GM21423 (cell line): ENCODE data around the gene UBE2E2.

Experiments used
- ATAC-seq: cut with Tn5 transposase; IDR thresholded peaks from one replicate; pipeline ENCODE4 v1.9.1; 2021; ENCODE audit warnings: mild to moderate bottlenecking, moderate library complexity; ENCODE audit not compliant: unreplicated experiment

The UBE2E2 gene

GRCh38 chr3:23501201-23501802 is 298.2 kb downstream of the UBE2E2 start:
- no peak for ATAC-seq

GRCh38 chr3:23508464-23508863 is 305.3 kb downstream of the UBE2E2 start:
- ATAC-seq, result no peak

GRCh38 chr3:23518441-23518840 is 315.3 kb downstream of the UBE2E2 start:
- ATAC-seq, result no peak

GRCh38 chr3:23519314-23520208 is 316.4 kb downstream of the UBE2E2 start:
- peak; percentile 76 for ATAC-seq

GRCh38 chr3:23527326-23527725 is 324.2 kb downstream of the UBE2E2 start:
- ATAC-seq, result no peak

- no peak for ATAC-seq
Observed at GRCh38 chr3:23533596-23533995, 330.5 kb downstream of the UBE2E2 start.

GRCh38 chr3:23533996-23534395 is 330.9 kb downstream of the UBE2E2 start:
- ATAC-seq, result no peak

- ATAC-seq, result no peak
Observed at GRCh38 chr3:23537101-23537551, 334.0 kb downstream of the UBE2E2 start.

- no peak for ATAC-seq
Observed at GRCh38 chr3:23539185-23539584, 336.1 kb downstream of the UBE2E2 start.

- ATAC-seq, result no peak
Observed at GRCh38 chr3:23540600-23540999, 337.5 kb downstream of the UBE2E2 start.

- no peak for ATAC-seq
Observed at GRCh38 chr3:23542079-23542478, 339.0 kb downstream of the UBE2E2 start.

- no peak for ATAC-seq
Observed at GRCh38 chr3:23546181-23546580, 343.1 kb downstream of the UBE2E2 start.

- no peak for ATAC-seq
Observed at GRCh38 chr3:23547905-23548650, 345.0 kb downstream of the UBE2E2 start.

GRCh38 chr3:23548706-23549105 is 345.6 kb downstream of the UBE2E2 start:
- ATAC-seq, result no peak

GRCh38 chr3:23549148-23549910 is 346.2 kb downstream of the UBE2E2 start:
- no peak for ATAC-seq

GRCh38 chr3:23550402-23550801 is 347.3 kb downstream of the UBE2E2 start:
- peak; percentile 84 for ATAC-seq

- ATAC-seq, result no peak
Observed at GRCh38 chr3:23552506-23552905, 349.4 kb downstream of the UBE2E2 start.

- no peak for ATAC-seq
Observed at GRCh38 chr3:23553353-23553752, 350.2 kb downstream of the UBE2E2 start.

GRCh38 chr3:23565041-23565775 is 362.1 kb downstream of the UBE2E2 start:
- no peak for ATAC-seq

GRCh38 chr3:23566499-23566898 is 363.4 kb downstream of the UBE2E2 start:
- no peak for ATAC-seq
